ENCODE data around the gene CGB1.
"Not testable (repeated sequence)": the region's sequence is repeated elsewhere in the genome, so short reads cannot be mapped to it uniquely, and the experiment has no call there.

DNA sequence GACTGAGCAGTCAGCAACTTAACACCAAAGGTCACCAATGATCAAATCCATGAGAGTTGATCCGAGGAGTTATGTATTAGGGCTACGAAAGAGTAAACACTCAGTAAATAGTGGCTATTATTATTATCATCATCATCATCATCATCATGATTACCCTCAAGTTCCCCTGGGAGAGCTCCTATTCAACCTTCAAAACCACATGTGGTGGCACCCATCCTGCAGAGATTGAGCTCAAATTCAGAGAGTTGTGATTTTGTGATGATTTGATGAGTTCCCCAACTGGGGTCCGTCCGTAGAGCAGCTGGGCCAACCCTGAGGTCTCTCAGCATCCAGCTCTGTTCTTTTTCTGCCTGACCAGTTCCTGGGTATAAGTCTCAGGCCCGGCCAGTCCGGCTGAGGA, 11.6 kb downstream of the CGB1 start:
- TF ChIP-seq, protein P1, sequence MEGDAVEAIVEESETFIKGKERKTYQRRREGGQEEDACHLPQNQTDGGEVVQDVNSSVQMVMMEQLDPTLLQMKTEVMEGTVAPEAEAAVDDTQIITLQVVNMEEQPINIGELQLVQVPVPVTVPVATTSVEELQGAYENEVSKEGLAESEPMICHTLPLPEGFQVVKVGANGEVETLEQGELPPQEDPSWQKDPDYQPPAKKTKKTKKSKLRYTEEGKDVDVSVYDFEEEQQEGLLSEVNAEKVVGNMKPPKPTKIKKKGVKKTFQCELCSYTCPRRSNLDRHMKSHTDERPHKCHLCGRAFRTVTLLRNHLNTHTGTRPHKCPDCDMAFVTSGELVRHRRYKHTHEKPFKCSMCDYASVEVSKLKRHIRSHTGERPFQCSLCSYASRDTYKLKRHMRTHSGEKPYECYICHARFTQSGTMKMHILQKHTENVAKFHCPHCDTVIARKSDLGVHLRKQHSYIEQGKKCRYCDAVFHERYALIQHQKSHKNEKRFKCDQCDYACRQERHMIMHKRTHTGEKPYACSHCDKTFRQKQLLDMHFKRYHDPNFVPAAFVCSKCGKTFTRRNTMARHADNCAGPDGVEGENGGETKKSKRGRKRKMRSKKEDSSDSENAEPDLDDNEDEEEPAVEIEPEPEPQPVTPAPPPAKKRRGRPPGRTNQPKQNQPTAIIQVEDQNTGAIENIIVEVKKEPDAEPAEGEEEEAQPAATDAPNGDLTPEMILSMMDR (IDR thresholded peaks at IDR 0.05; ENCODE audit: borderline replicate concordance, extremely low read depth, low read length, poor library complexity, severe bottlenecking), result not testable (repeated sequence)
- not testable (repeated sequence) for TF ChIP-seq EZH2 (IDR thresholded peaks at IDR 0.05; ENCODE audit: borderline replicate concordance, low read depth, low read length, severe bottlenecking)

Measured in DND-41 (cell line).